ENCODE results near the gene TRMT112.

Gene TRMT112

GRCh38 chr11:64337538-64338249 is 20.3 kb upstream of the TRMT112 start:
- no peak for ATAC-seq (ENCODE audit: low read depth)
- no peak for TF ChIP-seq CTCF (IDR thresholded peaks at IDR 0.05; ENCODE audit: poor library complexity, severe bottlenecking)
- H3K4me1 ChIP-seq (ENCODE audit: insufficient read depth, poor library complexity, severe bottlenecking), result peaks cover 6% of the 10 kb centered on the region
- H3K27ac ChIP-seq (ENCODE audit: poor library complexity, severe bottlenecking), result no peak overlapping the region
- H3K36me3 ChIP-seq (ENCODE audit: low read depth), result no peaks in the 10 kb centered on the region
- H3K27me3 ChIP-seq (ENCODE audit: insufficient read depth, poor library complexity, severe bottlenecking), result no peaks in the 10 kb centered on the region
- DNase-seq (ENCODE audit: low spot score), result peak; percentile 18
- H3K9me3 ChIP-seq (ENCODE audit: severe bottlenecking), result no peaks in the 10 kb centered on the region
- H3K4me3 ChIP-seq (ENCODE audit: severe bottlenecking), result no peak overlapping the region

- Histone ChIP-seq H3K4me3 (ENCODE audit: severe bottlenecking) (no peak overlapping the region), H3K36me3 (ENCODE audit: low read depth) (no peaks in the 10 kb centered on the region), H3K4me1 (ENCODE audit: insufficient read depth, poor library complexity, severe bottlenecking) (peaks cover 22% of the 10 kb centered on the region), H3K27me3 (ENCODE audit: insufficient read depth, poor library complexity, severe bottlenecking) (no peaks in the 10 kb centered on the region), H3K27ac (ENCODE audit: poor library complexity, severe bottlenecking) (peak overlapping the region; percentile 95), H3K9me3 (ENCODE audit: severe bottlenecking) (no peaks in the 10 kb centered on the region)
- peak; percentile 87 for ATAC-seq (ENCODE audit: low read depth)
- no peak for TF ChIP-seq CTCF (IDR thresholded peaks at IDR 0.05; ENCODE audit: poor library complexity, severe bottlenecking)
- DNase-seq (ENCODE audit: low spot score), result peak; percentile 98
Measured at GRCh38 chr11:64334764-64335735, 17.7 kb upstream of the TRMT112 start.

- Histone ChIP-seq H3K9me3 (ENCODE audit: severe bottlenecking) (no peaks in the 10 kb centered on the region), H3K4me3 (ENCODE audit: severe bottlenecking) (no peak overlapping the region), H3K36me3 (ENCODE audit: low read depth) (no peaks in the 10 kb centered on the region), H3K4me1 (ENCODE audit: insufficient read depth, poor library complexity, severe bottlenecking) (peaks cover 22% of the 10 kb centered on the region), H3K27ac (ENCODE audit: poor library complexity, severe bottlenecking) (peak overlapping the region; percentile 95), H3K27me3 (ENCODE audit: insufficient read depth, poor library complexity, severe bottlenecking) (no peaks in the 10 kb centered on the region)
- ATAC-seq (ENCODE audit: low read depth), result no peak
- no peak for DNase-seq (ENCODE audit: low spot score)
- TF ChIP-seq CTCF (IDR thresholded peaks at IDR 0.05; ENCODE audit: poor library complexity, severe bottlenecking), result no peak
Measured at GRCh38 chr11:64333556-64333955, 16.2 kb upstream of the TRMT112 start.

GRCh38 chr11:64331569-64332371 is 14.4 kb upstream of the TRMT112 start:
- DNase-seq (ENCODE audit: low spot score) (peak; percentile 95), ATAC-seq (ENCODE audit: low read depth) (peak; percentile 67)
- no peak overlapping the region for H3K4me3 ChIP-seq (ENCODE audit: severe bottlenecking)
- H3K4me1 ChIP-seq (ENCODE audit: insufficient read depth, poor library complexity, severe bottlenecking), result peaks cover 22% of the 10 kb centered on the region
- no peaks in the 10 kb centered on the region for H3K27me3 ChIP-seq (ENCODE audit: insufficient read depth, poor library complexity, severe bottlenecking)
- H3K9me3 ChIP-seq (ENCODE audit: severe bottlenecking), result no peaks in the 10 kb centered on the region
- TF ChIP-seq CTCF (IDR thresholded peaks at IDR 0.05; ENCODE audit: poor library complexity, severe bottlenecking), result peak; percentile 83
- H3K36me3 ChIP-seq (ENCODE audit: low read depth), result no peaks in the 10 kb centered on the region
- H3K27ac ChIP-seq (ENCODE audit: poor library complexity, severe bottlenecking), result peak overlapping the region; percentile 95
